HG03103 (cell line): ENCODE results near the gene ACAP2.
"Not testable (repeated sequence)": the region's sequence is repeated elsewhere in the genome, so short reads cannot be mapped to it uniquely, and the experiment has no call there.

Experiments used
- ATAC-seq: cut with Tn5 transposase; IDR thresholded peaks from one replicate; pipeline ENCODE4 v1.9.1; 2021; ENCODE audit warnings: low read depth; ENCODE audit not compliant: unreplicated experiment

ACAP2 gene

DNA sequence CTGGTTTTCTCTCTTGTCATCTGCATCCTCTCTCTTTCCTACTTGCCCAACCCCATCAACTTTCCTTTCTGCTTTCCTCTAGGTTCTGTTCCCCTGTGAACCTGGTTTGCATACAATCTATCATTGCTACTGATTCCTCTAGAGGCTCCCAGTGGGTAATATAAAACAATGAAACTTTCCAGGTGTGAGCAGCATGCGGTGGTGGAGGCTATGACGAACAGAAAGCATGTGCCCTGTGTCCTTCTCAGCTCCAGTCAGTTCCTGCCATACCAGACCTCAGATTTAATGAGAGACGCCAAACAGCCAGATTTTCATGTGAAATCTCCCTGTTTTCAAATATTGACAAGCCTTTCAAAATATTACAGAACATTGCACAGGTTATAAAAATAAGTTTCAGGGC, 3.5 kb upstream of the ACAP2 start:
- no peak for ATAC-seq

DNA sequence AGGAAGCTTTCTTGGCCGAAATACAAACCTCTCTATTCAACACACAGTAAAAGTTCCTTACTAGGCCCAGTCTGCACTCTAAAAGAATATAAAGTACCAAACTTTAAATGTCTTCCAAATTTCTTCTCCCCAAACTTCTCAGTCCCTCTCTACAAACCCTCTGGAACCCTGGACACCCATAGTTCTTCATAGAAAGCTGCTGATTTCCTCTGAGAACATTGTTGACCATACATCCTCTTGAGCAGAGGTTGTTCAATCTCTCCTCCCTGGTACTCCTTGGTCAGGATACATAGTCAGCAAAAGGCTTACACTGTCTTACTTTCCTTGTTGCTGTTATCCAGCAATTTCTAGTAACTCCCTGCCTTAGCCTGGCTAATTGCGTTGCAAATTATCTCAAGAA, 3.1 kb upstream of the ACAP2 start:
- no peak for ATAC-seq

DNA sequence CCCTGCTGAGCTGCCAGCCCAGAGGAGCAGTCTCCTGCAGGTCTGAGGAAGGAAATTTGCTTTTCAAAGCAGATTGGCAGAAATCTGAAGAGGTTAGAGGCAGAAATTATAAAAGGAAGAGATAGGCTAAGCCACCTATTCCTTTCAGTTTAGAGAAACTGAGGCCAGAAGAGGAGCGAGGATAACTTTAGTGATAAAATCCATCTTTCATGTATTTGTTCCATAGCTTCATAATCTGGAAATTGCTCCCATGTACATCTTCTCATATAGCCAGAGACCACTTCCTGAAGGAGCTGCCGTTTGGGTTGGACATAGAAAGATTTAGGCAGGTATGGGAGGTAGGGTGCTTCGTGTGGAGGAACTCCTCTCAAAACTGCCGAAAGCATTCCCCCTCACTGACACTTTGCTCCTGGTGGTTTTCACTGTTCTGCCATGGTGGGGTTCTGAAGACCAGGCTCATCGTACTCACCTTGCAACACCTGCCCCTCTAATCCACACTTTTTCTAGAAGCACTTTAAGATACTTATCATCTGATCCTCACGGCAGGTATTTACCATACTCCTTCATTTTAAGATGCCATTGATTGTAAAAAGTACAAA, 670 bp upstream of the ACAP2 start:
- ATAC-seq = no peak

DNA sequence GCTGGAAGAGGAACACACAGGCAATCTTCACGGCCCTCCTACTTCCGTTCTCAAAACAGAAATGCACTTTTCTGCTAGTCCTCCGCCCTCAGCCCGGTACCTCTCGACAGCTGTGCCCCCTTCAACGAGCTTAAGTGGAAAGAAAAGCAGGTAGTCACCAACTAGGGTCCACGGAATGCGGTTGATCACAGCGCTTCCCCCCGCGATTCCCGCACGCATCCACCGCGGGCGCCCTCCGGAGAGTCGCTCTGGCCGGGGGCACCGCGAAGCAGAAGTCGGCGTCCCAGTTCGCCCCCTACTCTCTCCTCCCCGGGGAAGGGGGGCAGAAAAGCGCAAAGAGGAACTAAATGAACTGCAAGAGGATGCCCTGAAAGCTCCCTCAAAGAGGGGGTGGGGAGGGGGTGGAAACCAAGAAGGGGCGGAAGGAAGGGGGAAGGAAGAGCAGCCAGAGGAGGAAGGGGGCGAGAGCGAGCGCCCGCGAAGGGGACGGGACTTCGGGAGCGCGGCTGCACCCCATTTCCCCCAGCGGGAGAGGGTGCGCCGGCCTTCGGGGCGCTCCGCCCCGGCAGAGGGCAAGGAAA, 738 bp downstream of the ACAP2 start:
- ATAC-seq = peak; percentile 12

DNA sequence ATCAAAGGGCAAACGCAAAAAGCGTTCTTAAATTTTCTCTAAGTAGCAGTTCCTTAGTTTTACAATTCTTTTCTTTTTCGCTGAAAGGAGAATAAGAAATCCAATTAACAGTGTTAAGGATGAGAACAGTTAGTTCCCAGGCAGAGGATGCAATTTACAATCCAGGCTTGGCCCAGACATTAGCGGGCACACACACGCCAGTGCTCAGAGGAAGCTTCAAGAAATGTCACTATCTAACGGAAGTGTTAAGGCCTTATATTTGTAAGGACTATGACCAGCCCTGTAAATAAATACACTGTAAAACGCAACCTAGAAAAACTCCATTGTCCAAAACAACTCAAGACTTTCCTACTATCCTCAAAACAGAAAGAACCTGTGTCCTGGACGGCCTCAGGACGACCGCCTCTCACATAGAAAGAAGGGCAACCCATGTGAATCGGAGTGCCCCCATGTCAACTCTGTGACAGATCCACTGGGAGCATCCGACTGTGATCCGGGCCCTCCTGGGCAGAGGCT, 1.3 kb downstream of the ACAP2 start:
- ATAC-seq = no peak

DNA sequence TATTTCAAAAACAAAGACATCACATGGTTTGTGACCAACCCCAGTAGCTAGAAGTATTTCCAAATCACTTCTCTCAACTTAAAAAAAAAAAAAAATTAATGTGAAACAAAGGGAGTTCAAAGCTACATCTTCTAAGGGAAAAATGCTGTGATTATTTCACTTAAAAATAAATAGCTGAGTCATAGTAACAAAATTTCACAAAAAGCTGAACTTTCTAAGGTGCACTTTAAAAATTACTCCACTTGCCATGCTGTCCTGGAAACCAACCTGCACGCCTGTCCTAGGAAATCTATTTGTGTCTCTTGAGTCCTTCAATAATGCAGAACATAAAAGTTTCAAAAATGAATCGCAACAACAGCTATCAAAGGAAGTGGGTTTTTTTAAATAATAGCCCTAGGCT, 1.8 kb downstream of the ACAP2 start:
- ATAC-seq = no peak

DNA sequence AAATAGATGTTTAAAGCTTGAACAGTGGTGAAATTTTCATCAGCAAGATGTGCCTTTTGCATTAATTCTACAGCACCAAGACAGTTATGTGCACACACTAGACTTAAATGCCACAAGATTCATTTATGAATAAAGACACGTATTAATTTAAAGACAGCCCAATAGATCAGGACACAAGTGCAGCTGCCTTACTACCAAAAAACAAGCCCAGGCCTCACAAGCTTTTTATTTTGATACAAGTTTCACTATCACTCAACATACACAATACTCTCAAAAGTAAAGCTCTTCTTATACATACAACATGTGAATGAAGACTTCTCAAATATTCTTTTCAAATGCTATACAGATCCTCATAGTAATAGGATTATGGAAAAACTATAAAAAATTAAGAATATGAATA, 2.4 kb downstream of the ACAP2 start:
- ATAC-seq = no peak

DNA sequence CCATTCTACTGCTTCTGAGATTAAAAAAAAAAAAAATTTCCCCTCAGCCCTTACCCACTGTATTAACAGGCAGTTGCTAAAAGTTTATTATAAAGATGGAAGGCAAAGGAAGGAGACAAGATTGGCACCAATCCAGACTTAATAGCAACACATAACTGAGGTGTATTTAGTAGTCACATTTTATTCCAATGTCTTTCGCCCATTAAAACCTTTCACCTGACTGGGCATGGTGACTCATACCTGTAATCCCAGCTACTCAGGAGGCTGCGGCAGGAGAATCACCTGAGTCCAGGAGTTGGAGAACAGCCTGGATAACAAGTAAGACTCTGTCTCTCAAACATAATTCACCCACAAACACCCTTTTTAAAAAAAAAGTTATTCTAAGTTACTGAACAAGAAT, 4.4 kb downstream of the ACAP2 start:
- no peak for ATAC-seq

DNA sequence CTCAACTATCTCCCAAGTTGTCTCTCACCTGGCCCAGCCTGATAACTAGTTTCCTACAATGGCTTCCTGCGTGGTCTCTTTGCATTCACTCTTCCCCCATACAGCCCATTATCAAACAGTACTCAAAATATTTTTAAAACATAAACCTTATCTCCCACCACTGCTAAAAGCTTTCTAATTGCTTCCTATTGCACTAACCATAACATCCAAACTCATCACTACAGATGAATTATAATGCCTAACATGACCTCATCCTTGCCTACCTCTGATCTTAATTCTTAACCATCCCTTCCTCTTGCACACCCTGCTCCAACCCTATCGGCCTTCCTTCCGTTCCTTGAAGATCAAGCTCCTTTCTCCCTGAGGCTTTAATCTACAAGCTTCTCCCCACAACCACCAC, 17.0 kb downstream of the ACAP2 start:
- no peak for ATAC-seq

DNA sequence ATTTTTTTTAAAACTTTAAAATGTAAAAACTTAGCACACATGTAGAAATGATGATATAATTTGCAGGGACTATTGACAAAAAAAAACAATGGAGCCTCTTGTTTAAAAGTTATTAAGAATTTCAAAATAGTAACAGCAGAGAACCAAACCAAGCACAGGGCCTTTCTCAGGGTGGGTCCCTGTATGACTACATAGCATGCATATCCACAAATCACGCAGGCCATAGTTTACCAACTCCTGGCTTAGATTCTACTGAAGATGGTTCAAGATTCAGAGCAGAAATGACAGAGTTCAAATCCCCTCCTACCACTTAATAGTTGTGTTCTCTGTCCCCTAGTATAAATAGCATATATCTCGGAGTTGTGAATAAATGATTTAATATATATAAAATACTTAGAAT, 19.0 kb downstream of the ACAP2 start:
- ATAC-seq = no peak

DNA sequence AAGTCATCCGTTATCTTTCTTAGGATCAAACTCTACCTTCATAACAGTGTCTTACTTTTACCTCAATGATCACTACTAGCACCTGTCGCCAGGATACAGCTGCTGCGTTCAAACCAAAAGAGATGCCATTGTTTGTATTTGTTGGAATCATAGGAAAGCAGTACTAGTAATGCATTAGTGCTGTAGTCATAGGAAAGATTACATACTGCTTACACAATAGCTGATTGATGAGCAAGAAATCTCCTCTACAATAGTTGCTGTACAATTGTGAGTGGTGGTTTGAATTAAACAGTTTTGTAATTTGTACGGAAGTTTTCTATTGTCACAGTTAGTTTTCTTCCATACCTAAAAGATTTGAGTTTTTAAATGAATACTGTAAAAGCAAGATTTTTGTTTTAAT, 21.4 kb downstream of the ACAP2 start:
- no peak for ATAC-seq

DNA sequence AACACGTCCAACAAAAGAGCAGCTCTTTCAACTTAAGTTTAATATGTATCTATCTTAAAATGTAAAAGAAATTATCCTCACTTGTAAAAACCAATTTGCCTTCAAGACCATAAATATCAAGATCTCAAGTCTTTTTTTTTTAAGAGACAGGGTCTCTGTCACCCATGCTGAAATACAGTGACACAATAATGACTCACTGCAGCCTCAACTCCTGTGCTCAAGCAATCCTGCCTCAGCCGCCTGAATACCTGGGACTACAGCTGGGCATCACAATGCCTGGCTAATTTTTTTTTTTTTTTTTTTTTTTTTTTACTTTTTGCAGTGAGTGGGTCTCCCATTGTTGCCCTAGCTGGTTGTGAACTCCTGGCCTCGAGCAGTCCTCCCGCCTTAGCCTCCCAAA, 26.0 kb downstream of the ACAP2 start:
- no peak for ATAC-seq

DNA sequence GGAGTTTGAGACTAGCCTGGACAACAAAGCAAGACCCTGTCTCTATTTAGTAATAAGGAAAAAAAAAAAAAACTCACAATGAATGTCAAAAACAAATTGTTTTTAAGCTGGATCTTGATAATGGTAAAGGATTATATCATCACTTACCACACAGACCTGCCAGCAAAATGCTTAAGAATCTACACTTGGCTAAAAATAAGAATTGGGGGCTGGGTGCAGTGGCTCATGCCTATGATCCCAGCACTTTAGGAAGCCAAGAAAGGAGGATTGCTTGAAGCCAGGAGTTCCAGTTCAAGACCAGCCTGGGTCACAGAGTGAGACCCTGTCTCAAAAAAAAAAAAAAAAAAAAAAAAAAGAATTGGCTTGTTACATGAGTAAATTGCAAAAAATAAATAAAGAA, 31.0 kb downstream of the ACAP2 start:
- no peak for ATAC-seq

DNA sequence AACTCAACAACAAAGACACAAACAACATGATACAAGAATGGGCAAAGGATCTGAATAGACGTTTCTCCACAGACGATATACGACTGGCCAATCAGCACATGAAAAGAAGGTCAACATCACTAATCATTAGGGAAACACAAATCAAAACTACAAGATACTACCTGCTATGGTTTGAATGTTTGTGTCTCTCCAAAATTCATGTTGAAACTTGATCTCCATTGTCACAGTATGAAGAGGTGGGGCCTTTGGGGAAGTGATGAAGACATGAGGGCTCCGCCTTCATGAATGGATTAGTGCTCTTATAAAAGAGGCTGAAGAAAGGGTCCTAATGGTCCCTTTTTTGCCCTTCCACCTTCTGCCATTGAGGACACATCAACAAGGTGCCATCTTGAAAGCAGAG, 32.3 kb downstream of the ACAP2 start:
- no peak for ATAC-seq

DNA sequence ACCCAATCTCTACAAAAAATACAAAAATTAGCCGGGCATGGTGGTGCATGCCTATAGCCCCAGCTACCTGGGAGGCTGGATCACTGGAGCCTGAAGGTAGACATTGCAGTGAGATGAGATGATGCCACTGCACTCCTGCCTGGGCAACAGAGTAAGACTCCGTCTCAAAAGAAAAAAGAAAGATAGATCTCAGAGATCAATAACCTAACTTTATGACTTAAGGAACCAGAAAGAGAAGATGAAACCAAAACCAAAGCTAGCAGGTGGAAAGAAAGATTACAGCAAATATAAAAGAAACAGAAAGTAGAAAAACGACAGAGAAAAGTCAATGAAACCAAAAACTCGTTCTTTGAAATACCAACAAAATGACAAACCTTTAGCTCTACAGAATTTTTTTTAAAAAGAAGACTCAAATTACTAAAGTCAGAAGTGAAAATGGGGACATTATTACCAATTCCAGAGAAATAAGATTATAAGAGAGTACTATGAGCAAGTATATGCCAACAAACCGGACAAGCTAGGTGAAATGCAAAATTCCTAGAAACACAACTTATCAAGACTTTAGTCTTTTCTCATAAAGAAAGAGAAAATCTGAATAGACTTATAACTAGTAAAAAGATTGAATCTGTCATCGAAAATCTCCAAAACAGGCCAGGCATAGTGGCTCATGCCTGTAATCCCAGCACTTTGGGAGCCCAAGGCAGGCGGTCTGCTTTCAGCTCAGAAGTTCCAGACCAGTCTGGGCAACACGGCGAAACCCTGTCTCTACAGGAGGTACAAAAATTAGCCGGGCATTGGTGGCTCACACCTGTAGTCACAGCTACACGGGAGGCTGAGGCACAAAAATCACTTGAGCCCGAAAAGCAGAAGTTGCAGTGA, 35.0 kb downstream of the ACAP2 start:
- no peak for ATAC-seq

DNA sequence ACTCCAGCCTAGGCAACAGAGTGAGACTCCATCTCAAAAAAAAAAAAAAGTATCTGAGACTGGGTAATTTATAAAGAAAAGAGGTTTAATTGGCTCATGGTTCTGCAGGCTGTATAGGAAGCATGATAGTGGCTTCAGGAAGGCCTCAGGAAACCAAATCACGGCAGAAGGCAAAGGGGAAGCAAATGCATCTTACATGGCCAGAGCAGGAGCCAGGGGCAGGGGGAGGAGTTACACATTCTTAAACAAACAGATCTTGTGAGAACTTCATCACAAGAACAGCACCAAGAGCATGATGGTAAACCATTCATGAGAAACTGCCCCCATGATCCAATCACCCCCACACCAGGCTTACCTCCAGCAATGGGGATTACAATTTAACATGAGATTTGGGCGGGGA, 37.2 kb downstream of the ACAP2 start:
- ATAC-seq = no peak

DNA sequence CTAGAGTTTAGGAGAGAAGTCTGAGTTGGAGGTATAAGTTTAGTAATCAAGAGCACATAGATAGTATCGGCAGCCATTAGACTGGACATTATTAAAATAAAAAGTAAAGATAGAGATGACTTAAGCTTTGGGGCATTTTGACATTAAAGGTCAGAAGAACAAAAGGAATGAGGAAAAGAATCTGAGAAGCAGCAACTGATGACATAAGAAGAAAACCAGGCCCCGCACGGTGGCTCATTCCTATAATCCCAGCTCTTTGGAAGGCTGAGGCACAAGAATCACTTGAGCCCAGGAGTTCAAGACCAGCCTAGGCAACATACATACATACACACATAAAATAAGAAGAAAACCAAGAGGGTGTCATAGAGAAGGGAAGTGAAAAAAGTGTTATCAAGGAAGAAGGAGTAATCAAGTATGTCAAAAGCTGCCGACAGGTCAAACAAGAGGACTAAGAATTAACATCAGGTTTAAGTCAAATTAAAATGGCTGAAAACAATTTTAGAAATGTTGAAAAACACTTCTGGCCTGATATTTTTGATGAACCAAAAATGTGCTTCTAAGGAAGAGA, 38.9 kb downstream of the ACAP2 start:
- ATAC-seq = no peak

DNA sequence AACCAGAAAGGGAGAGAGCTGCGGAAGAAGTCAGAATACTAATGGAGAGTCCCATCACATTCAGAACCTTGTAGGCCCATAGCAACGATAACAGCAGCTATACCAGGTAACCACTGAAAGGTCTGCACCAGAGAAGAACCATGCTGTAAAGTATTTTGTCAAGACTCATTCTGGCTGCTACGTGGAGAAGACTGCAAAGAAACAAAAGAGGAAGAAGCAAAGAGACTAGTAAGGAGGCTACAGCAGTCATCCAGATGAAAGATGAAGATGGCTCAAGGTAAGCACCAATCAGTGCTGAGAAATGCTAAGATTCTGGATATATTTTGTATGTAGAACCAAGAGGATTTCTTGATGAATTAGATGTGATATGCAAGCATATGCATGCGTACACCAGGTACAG, 39.6 kb downstream of the ACAP2 start:
- no peak for ATAC-seq

DNA sequence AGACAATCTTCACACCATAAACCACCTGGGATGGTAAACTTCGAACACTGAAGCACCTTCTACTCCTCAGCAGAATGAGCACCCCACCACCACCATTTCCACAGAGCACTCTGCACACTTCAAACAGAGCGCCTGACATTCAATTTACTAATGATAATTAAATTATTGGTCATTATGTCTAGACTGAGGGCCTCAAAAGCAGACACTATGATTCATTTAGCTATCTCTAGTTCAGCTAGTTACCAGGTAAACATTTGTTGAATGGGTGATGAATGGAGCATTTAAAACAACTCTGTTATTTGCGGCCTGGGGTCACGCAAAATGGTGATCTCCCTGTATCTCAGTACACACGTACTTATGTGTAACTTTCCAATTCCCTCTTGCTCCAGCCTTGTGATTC, 40.9 kb downstream of the ACAP2 start:
- no peak for ATAC-seq

DNA sequence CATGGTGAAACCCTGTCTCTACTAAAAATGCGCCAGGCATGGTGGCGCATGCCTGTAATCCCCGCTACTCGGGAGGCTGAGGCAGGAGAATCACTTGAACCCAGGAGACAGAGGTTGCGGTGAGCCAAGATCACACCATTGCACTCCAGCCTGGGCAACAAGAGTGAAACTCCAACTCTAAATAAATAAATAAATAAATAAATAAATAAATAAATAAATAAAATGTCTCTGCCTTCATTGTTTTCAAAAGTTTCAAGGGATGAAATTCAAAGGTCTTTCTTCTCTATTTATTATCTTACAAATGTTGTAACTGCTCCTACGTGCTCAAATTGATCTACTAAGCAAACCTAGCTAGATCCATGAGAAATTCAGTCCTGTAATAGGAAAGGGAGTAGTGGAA, 44.4 kb downstream of the ACAP2 start:
- not testable (repeated sequence) for ATAC-seq

DNA sequence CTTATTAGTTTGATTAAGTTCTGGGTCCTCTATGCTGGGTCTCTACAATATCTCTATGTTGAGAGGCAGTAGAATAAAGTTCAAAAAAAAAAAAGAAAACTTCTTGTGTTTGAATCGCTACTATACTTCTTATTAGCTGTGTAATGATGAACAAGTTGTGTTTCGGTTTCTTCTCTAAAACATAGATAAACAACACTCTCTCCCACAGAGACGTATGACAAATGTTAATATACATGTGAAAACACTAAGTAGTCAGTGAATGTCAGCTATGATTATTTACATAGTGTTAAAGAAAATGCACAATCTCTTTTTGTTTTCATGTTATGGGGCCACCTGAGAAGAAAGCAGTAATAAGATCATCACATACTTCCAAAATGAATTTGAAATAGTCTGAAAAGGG, 45.3 kb downstream of the ACAP2 start:
- no peak for ATAC-seq
